ENCODE measurements around the gene ANKS3.
"Not testable (repeated sequence)": the region's sequence is repeated elsewhere in the genome, so short reads cannot be mapped to it uniquely, and the experiment has no call there.

GRCh38 chr16:4738370-4738769 lies 4.3 kb upstream of the ANKS3 start:
- TF ChIP-seq CTCF (IDR thresholded peaks at IDR 0.05; ENCODE audit: borderline replicate concordance, extremely low read depth, low read length, poor library complexity, severe bottlenecking); EZH2 (IDR thresholded peaks at IDR 0.05; ENCODE audit: borderline replicate concordance, low read depth, low read length, severe bottlenecking): not testable (repeated sequence)

All from DND-41 (cell line).